Measurements from ENCODE around the gene ST6GALNAC3.

GRCh38 chr1:76390456-76390855 is 315.9 kb downstream of the ST6GALNAC3 start:
- TF ChIP-seq EZH2phosphoT487 (IDR thresholded peaks at IDR 0.05; ENCODE audit: borderline replicate concordance) (no peak), CTCF (conservative IDR thresholded peaks at IDR 0.05; ENCODE audit: low read length) (no peak)

All from Loucy (cell line).